GM12873 (cell line): ENCODE results near the gene RBM27.

ENCODE experiments used
- CTCF ChIP-seq: IDR thresholded peaks from 2 replicates; pipeline ENCODE4 v1.5.1; 2012; ENCODE audit warnings: low read depth, mild to moderate bottlenecking, moderate library complexity, low read length, control low read depth; ENCODE audit not compliant: insufficient read depth; ENCODE audit errors: missing control alignments

RBM27 gene

GRCh38 chr5:146218168-146218567 is 14.8 kb downstream of the RBM27 start:
- no peak for TF ChIP-seq CTCF

GRCh38 chr5:146219243-146219642 is 15.8 kb downstream of the RBM27 start:
- no peak for TF ChIP-seq CTCF

- TF ChIP-seq CTCF: no peak
These were observed 17.8 kb downstream of the RBM27 start for GRCh38 chr5:146221234-146221633.

- TF ChIP-seq CTCF: no peak
These were observed 18.6 kb downstream of the RBM27 start for GRCh38 chr5:146222005-146222404.

GRCh38 chr5:146223179-146223578 is 19.8 kb downstream of the RBM27 start:
- TF ChIP-seq CTCF: no peak

GRCh38 chr5:146229222-146229621 is 25.8 kb downstream of the RBM27 start:
- TF ChIP-seq CTCF: no peak

GRCh38 chr5:146232223-146232622 is 28.8 kb downstream of the RBM27 start:
- TF ChIP-seq CTCF: no peak
